CD4-positive, alpha-beta T cell treated with Interleukin-21 for 1 hour (primary cell): ENCODE results near the gene NOG.

Experiments used
- DNase-seq: peaks from one replicate; pipeline ENCODE4 v3.0.0-alpha.2; 2020

The NOG gene

DNA sequence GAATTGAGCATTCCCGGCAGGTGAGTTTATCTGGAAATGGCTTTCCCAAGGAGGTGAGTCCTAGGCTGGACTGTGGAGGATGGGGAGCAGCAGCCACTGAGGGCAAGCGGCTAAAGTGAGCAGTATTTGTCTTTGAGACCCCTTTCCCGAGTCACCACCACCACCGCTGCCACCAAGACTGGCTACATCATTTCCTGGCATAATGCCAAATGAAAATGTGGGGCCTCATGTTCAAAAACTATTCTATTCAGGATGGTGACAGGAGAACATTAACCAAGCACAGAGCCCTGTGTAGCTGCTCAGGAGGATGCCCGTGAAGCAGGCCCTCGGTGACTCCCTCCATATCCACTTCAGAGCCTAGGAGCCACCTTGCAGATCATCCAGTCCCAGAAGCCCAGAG lies 46.0 kb downstream of the NOG start:
- DNase-seq = no peak

DNA sequence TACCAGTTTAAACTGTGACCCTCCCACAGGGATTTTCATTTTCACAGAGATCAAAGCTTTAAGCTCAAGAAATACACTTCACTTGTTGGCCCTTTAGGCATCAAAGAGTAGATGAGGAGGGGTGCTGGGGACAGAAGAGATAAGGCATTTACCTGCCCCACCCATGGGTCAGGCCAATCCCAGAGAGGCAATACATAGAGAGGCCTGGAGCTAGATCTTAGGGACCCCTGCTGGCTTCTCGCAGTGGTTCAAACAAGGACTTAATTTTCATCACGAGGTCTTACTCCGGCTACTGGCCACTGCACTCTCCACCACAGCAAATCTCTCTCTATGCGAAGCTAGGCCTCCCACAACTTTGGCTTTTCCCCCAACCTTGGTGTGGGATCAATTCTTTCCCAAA lies 46.6 kb downstream of the NOG start:
- DNase-seq = no peak

DNA sequence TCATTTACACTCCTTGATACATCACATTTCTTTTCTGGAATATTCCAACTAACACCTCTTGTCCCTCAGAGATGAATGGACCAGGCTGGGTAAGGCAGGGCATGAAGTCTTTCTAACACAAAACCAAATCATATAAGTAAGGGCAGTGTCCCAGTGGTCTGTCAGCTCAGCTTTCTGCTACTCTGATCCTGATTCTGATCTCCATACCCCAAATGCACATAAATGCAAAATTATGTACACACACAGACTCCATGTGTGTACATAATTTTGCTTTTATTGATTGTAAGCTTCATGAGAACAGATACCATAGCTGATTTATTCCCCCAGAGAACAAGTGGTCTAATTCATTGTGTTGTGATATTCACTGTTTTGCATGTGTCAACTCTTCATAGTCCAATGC lies 47.9 kb downstream of the NOG start:
- DNase-seq = no peak

DNA sequence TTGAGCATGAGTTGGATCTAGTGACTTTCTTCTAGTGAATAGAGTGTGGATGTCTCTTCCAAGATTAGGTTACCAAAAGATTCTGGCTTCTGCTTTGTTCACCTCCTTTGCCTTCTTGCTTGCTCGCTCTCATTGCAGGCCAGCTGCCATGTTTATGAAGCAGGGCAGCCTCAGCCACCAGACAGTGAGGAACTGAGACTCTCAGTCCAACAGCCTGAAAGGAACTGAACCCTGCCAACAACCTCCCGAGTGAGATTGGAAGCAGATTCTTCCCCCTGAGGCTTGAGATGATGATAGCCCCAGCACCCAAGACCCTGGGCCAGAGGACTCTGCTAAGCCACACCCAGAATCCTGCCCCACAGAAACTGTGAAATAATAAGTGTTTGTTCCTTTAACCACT lies 48.4 kb downstream of the NOG start:
- no peak for DNase-seq

DNA sequence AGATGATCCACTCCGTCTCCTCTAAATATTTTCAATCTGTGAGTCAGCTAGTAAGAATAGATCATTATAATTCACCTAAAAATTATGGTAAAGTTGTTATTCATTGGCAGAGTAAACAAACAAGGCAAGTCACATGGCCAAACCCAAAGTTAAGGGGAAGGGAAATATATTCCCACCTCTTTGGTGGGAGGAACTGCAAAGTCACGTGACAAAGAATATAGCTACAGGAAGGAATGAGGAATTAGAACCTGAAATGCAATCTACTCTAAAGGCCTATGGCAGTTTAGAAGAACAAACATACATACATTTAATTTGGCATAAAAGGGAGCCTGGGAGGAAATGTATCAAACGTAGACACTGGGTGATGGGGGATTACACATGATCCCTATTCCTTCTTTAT lies 48.9 kb downstream of the NOG start:
- no peak for DNase-seq
